Astrocyte of the spinal cord (primary cell): Measurements from ENCODE around the gene NELL2.

ENCODE experiments used
- DNase-seq: peaks from one replicate; pipeline ENCODE4 v3.0.0; 2011; ENCODE audit warnings: low read depth, low spot score
- H3K4me3 ChIP-seq: 2 replicates; pipeline ENCODE4 v1.5.1; 2011; ENCODE audit warnings: low read depth, mild to moderate bottlenecking, low read length, moderate library complexity
- CTCF ChIP-seq: IDR thresholded peaks from 2 replicates; pipeline ENCODE4 v1.5.1; 2012; ENCODE audit warnings: low read depth, mild to moderate bottlenecking, low read length, inconsistent platforms
- in situ Hi-C: cut with HindIII; loops from 2 replicates; pipeline ENCODE4 v1.10.0; 2017; ENCODE audit warnings: low sequenced_read_pairs

NELL2 gene

GRCh38 chr12:44672042-44672441, 204.1 kb downstream of the NELL2 start:
- in situ Hi-C loops, result no loop called here
- DNase-seq, result no peak
- TF ChIP-seq CTCF, result no peak

GRCh38 chr12:44668443-44668842, 207.7 kb downstream of the NELL2 start:
- no peak for DNase-seq
- TF ChIP-seq CTCF, result no peak
- in situ Hi-C loops, result no loop called here
- no peak overlapping the region for H3K4me3 ChIP-seq

More at GRCh38 chr12:44672042-44672441, 204.1 kb downstream of the NELL2 start:
- no peak overlapping the region for H3K4me3 ChIP-seq

GRCh38 chr12:44667461-44667860, 208.7 kb downstream of the NELL2 start:
- H3K4me3 ChIP-seq, result no peak overlapping the region
- DNase-seq, result no peak
- no peak for TF ChIP-seq CTCF
- in situ Hi-C loops, result no loop called here

GRCh38 chr12:44663291-44663690, 212.8 kb downstream of the NELL2 start:
- in situ Hi-C loops, result no loop called here
- no peak for TF ChIP-seq CTCF
- DNase-seq, result no peak
- H3K4me3 ChIP-seq, result no peak overlapping the region

GRCh38 chr12:44655846-44656245, 220.3 kb downstream of the NELL2 start:
- no peak for DNase-seq
- in situ Hi-C loops, result no loop called here
- no peak overlapping the region for H3K4me3 ChIP-seq

GRCh38 chr12:44654646-44655639, 221.2 kb downstream of the NELL2 start:
- no peak for TF ChIP-seq CTCF
- no peak for DNase-seq
- in situ Hi-C loops, result no loop called here
- H3K4me3 ChIP-seq, result no peak overlapping the region

More at GRCh38 chr12:44655846-44656245, 220.3 kb downstream of the NELL2 start:
- no peak for TF ChIP-seq CTCF
